GM13976 (cell line): Measurements from ENCODE around the gene ATP10A.

Source experiments
- DNase-seq: peaks from one replicate; pipeline ENCODE4 v3.0.0; 2012; ENCODE audit warnings: low spot score
- in situ Hi-C: fragments of 300-500 bp; cut with MboI; formaldehyde crosslinking; loops from one replicate; pipeline ENCODE4 v1.12.0; 2022; ENCODE audit warnings: low sequenced_read_pairs, mixed read lengths, inconsistent platforms; ENCODE audit not compliant: unreplicated experiment
- TF ChIP-seq, protein P1 (sequence below): IDR thresholded peaks from 2 replicates; pipeline ENCODE4 v1.5.1; 2012; ENCODE audit warnings: borderline replicate concordance, mild to moderate bottlenecking; ENCODE audit not compliant: insufficient read depth; ENCODE audit errors: extremely low read depth, missing control alignments, control extremely low read depth

The ATP10A gene

DNA sequence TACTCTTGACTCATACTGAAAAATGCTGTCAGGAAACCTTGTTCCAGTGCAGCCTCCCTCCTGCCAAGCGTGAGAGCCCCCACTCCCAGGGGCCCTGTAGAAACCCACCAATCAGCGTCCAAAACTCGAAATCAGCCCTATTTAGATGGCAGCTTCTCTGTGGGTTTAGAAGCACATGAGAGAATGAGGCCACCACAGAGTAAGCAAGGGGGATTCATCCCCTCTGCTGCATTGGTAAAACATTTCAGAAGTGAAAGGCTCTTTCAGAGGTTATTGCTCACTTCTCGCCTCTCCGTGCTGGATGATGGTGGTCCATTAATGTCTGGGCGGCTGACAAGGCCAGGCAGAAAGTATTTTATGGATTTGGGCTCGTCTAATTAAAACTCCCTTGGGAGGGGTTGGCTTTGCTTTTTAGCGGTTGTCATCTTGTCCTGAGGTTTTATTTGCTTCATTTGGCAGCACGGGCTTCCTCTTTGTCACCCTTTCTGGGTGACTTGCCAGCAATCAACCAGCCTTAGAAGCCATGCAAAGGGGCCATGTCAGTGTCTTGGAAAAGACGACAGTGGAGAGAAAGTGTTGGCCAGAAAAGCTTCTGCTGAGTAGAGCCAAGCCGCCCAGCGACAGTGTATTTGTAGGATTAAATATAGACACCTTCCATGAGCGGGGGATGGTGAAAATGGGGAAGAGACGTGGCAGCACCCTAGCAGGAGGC is 145.5 kb downstream of the ATP10A start:
- in situ Hi-C loops = no loop called here
- DNase-seq = no peak
- TF ChIP-seq, protein P1, sequence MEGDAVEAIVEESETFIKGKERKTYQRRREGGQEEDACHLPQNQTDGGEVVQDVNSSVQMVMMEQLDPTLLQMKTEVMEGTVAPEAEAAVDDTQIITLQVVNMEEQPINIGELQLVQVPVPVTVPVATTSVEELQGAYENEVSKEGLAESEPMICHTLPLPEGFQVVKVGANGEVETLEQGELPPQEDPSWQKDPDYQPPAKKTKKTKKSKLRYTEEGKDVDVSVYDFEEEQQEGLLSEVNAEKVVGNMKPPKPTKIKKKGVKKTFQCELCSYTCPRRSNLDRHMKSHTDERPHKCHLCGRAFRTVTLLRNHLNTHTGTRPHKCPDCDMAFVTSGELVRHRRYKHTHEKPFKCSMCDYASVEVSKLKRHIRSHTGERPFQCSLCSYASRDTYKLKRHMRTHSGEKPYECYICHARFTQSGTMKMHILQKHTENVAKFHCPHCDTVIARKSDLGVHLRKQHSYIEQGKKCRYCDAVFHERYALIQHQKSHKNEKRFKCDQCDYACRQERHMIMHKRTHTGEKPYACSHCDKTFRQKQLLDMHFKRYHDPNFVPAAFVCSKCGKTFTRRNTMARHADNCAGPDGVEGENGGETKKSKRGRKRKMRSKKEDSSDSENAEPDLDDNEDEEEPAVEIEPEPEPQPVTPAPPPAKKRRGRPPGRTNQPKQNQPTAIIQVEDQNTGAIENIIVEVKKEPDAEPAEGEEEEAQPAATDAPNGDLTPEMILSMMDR = no peak

DNA sequence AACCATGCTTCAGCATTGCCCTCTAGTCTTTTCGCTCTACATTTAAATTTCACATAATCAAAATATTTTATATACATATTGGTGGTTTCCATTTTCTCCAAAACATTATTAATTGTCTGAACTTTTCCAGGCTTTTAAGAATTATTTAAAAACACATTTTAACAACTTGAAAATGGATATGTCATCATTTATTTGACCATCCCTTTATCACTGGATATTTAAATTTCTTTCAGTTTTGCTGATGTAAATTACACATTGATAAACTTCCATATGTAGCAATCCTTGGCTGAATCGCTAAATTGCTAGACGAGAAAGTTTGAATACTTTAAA is 146.0 kb downstream of the ATP10A start:
- DNase-seq = no peak
- TF ChIP-seq, protein P1 = no peak
- in situ Hi-C loops = no loop called here

DNA sequence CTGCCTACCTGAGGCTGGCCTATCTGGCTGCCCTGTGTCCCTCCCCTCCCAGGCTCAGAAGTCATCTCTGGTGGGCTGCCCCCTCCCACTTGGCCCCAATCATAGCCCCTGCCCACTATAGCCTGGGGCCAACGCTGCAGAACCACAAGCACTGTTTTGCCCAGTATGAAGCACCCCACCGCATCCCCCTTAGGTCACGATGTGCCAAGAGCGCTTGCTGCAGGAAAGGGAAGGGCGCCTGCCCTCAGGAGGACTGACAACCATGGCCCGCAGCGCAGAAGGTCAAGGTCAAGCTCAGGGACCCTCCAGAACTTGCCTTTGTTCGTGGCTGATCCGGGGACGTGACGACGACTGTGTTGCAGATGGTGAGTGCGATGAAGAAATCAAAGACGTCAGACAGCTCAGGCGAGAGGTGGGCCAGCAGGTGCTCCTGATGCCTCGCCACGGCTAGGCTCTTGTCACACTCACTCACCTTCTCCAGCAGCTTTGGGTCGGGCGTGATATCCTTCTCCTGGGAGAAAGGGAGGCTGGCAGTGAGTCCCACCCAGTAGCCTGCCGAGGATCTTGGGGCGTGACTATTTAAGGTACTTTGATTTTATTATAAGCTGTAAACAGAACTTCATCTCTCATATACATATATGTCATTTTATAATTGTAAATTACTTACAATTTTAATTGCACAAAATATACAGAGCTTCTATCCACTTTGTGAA is 146.6 kb downstream of the ATP10A start:
- TF ChIP-seq, protein P1 = no peak
- in situ Hi-C loops = no loop called here
- no peak for DNase-seq

DNA sequence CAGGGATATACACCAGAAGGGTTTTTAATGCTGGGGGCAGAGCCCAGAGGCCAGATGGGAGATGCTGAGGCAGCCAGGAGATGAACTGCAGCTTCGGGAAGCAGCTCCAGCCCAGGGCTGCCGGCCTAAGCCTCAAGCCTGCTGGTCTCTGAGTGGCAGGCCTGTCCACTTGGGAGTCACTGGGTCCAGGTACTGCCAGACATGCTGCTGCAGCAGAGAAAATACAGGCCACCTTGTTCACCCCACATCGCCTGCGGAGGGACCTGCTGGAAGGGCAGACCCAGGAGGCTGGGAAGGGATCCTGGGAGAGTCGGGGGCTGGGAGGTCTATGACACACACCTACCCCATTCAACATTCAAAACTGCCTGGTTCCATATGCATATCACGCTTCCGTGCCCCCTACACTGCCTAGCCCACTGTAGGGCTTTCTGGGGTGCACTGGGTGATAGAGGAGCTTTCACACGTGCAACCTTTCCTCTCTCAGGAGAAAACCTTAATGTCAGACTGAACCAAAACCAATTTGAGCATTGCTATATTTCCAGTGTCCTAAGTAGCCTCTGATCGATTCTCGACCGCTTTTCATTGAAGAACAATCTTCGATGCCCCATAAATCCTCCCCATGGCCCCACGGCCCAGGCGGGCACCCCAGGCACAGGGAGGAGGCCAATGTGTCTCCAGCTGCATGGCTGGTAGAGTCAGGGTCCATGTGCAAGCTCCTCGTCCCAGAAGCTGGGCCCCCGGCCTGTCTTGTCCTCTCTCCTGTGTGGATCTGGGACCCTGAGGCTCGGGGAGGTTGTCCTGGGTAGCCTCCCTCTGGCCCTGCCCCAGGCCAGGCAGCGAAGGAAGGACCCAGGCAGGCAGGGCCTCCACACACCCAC is 147.4 kb downstream of the ATP10A start:
- in situ Hi-C loops = no loop called here
- TF ChIP-seq, protein P1 = no peak
- DNase-seq = no peak

DNA sequence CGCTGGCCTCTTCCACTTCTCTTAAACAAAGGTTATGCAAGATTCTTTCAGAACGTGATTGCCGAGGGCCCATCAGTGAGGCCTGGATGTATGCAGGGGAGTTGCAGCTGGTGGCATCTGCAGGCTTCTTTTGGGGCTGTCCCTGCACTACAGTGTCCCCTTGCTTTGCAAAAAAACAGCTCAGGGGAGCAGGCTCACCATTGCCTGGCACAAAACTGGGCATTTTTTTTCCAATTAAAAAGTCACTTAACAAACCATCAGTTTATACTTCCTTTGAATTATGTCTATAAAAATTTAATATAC is 148.6 kb downstream of the ATP10A start:
- in situ Hi-C loops = no loop called here
- no peak for DNase-seq

More for the DNA sequence above, 148.6 kb downstream of the ATP10A start:
- TF ChIP-seq, protein P1 = no peak
